ENCODE measurements around the gene FAP. TPM values are rescaled to one million over a fixed set of nuclear protein-coding genes. Genes with fewer than 3 reads are reported as not detected.

FAP gene
- total RNA-seq, 1 donor from 2014 or later = not detected

GRCh38 chr2:162254236-162254871, 11.1 kb upstream of the FAP start:
- intact Hi-C loops (cut with micrococcal nuclease) = no loop called here

GRCh38 chr2:162253435-162253834, 10.2 kb upstream of the FAP start:
- H3K27me3 Mint-ChIP-seq = no peaks in the 10 kb centered on the region
- no peak overlapping the region for H3K27ac Mint-ChIP-seq
- no peak for ATAC-seq (ENCODE audit: low read depth)
- DNase-seq = no peak
- ChIA-PET CTCF (no interaction called here), POLR2A (no interaction called here)
- TF ChIP-seq CTCF (IDR thresholded peaks at IDR 0.05) = no peak
- H3K9me3 Mint-ChIP-seq = peaks cover 3% of the 10 kb centered on the region
- H3K4me3 Mint-ChIP-seq = no peak overlapping the region
- no peaks in the 10 kb centered on the region for H3K4me1 Mint-ChIP-seq
- no peaks in the 10 kb centered on the region for H3K36me3 Mint-ChIP-seq (ENCODE audit: low read depth)
- intact Hi-C loops (cut with micrococcal nuclease) = no loop called here

More at GRCh38 chr2:162254236-162254871, 11.1 kb upstream of the FAP start:
- H3K27me3 Mint-ChIP-seq = no peaks in the 10 kb centered on the region
- H3K27ac Mint-ChIP-seq = no peak overlapping the region
- H3K4me1 Mint-ChIP-seq = no peaks in the 10 kb centered on the region
- no peak for DNase-seq
- ChIA-PET POLR2A (no interaction called here), CTCF (no interaction called here)
- peaks cover 3% of the 10 kb centered on the region for H3K9me3 Mint-ChIP-seq
- H3K36me3 Mint-ChIP-seq (ENCODE audit: low read depth) = no peaks in the 10 kb centered on the region
- no peak for ATAC-seq (ENCODE audit: low read depth)
- no peak for TF ChIP-seq CTCF (IDR thresholded peaks at IDR 0.05)
- H3K4me3 Mint-ChIP-seq = no peak overlapping the region

- no peak for DNase-seq
- ATAC-seq (ENCODE audit: low read depth) = no peak
- H3K9me3 Mint-ChIP-seq = peaks cover 3% of the 10 kb centered on the region
- H3K27me3 Mint-ChIP-seq = peaks cover 5% of the 10 kb centered on the region
- TF ChIP-seq CTCF (IDR thresholded peaks at IDR 0.05) = no peak
- no peak overlapping the region for H3K4me3 Mint-ChIP-seq
- no peak overlapping the region for H3K27ac Mint-ChIP-seq
- no peaks in the 10 kb centered on the region for H3K4me1 Mint-ChIP-seq
- H3K36me3 Mint-ChIP-seq (ENCODE audit: low read depth) = no peaks in the 10 kb centered on the region
- CTCF ChIA-PET = no interaction called here
- POLR2A ChIA-PET = no interaction called here
- intact Hi-C loops (cut with micrococcal nuclease) = no loop called here
Observed at GRCh38 chr2:162252153-162252552, 8.9 kb upstream of the FAP start.

GRCh38 chr2:162245781-162246180, 2.5 kb upstream of the FAP start:
- intact Hi-C loops (cut with micrococcal nuclease) = no loop called here
- Mint-ChIP-seq H3K4me3 (no peak overlapping the region), H3K9me3 (peaks cover 3% of the 10 kb centered on the region), H3K4me1 (no peaks in the 10 kb centered on the region), H3K27ac (no peak overlapping the region), H3K36me3 (ENCODE audit: low read depth) (no peaks in the 10 kb centered on the region), H3K27me3 (peaks cover 11% of the 10 kb centered on the region)
- ATAC-seq (ENCODE audit: low read depth) (no peak), DNase-seq (no peak)
- CTCF ChIA-PET = no interaction called here
- POLR2A ChIA-PET = no interaction called here
- no peak for TF ChIP-seq CTCF (IDR thresholded peaks at IDR 0.05)

GRCh38 chr2:162245061-162245460, 1.8 kb upstream of the FAP start:
- ATAC-seq (ENCODE audit: low read depth) (no peak), DNase-seq (no peak)
- intact Hi-C loops (cut with micrococcal nuclease) = no loop called here
- H3K36me3 Mint-ChIP-seq (ENCODE audit: low read depth) = no peaks in the 10 kb centered on the region
- peaks cover 13% of the 10 kb centered on the region for H3K27me3 Mint-ChIP-seq
- TF ChIP-seq CTCF (IDR thresholded peaks at IDR 0.05) = no peak
- H3K9me3 Mint-ChIP-seq = peaks cover 2% of the 10 kb centered on the region
- H3K27ac Mint-ChIP-seq = no peak overlapping the region
- ChIA-PET POLR2A (no interaction called here), CTCF (no interaction called here)
- no peaks in the 10 kb centered on the region for H3K4me1 Mint-ChIP-seq
- no peak overlapping the region for H3K4me3 Mint-ChIP-seq

Measured in activated B cell treated with CpG ODN at 0.5 μM for 24 hours (primary cell).